ENCODE results near the gene LDAH.
"Not testable (repeated sequence)": the region's sequence is repeated elsewhere in the genome, so short reads cannot be mapped to it uniquely, and the experiment has no call there.

Gene LDAH

DNA sequence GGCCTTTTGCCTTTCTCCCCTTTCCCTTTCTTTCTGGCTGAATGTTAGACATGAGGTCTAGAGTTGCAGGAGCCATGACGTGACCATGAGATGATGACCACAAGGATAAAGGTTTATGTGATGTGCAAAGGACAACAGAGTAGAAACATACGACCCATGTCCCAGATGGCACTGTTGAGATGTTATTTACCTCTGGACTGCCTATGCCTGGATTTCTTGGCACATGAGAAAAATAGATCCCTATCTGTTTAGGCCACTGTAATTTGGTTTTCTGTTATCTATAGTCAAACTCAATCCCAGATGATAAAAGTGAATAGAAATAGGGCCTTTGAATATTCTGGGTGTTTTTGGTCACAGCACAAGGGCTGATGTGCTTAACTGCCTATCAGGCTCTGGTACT lies 97.1 kb downstream of the LDAH start:
- in situ Hi-C loops (cut with HindIII; ENCODE audit: low sequenced_read_pairs), result no loop called here

DNA sequence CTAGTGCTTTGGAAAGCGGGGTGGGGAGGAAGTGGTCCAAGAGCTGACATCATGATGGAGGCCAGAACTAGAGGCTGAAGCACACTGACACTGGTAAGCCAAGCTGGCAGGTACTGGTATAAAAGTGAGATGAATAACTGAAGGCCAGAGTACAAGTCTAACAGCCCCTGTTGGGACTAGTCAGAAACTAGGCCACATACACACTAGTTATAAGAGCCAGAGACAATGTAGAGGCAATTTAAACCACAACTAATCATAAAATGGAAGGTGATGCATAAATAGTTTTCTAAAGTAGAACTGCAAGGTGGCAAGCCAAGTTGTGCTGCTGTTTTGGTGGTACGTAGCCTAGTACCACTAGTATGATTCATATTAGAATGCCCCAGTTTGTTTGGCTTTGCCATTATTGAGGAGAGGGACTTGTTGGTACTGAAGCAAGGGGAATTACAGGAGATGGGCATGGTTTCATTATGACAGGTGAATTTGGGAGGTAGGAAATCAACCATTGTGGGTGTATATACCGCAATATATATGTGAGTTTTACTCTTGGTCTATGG lies 98.3 kb downstream of the LDAH start:
- in situ Hi-C loops (cut with HindIII; ENCODE audit: low sequenced_read_pairs), result no loop called here

DNA sequence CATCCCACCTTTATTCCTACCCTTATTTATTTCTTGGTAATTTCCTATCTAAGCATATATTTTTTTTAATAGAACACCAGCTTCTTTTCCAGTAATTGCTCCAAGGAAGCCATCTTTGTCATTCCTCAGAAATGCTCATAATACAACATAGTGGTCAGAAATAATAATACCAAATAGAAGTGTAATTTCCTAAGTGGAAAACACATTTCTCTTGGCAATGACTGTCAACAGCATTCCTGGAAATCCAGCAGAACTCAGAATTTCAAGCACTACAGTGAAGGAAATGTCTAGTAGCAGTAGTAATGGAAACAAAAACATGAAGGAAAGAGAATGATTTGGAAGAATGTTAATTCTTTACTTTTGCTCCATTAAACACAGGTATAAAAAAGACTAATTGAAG lies 99.4 kb downstream of the LDAH start:
- in situ Hi-C loops (cut with HindIII; ENCODE audit: low sequenced_read_pairs), result no loop called here

DNA sequence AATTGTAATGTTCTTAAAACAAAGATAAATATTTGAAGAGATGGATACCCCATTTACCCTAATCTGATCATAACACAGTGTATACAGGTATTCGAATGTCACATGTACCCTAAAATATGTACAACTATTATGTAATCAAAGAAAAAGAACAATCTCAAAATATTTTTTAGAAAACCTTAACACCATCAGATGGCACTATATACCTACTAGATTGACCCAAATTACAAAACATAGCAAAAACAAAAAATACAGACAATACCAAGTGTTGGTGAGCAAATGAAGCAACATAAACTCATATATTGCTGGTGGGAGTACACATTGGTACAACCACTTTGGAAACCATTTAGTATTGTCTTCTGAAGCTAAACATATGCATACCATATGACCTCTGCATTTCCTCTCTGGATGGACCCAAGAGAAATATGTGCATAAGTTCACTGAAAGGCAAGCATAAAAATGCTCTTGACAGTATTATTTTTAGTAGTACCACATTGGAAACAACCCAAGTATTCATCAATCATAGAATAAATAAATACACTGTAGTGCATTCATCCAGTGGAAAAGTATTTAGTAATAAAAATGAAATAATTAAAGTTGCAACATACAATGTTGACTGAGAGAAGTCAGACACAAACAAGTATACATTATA lies 100.2 kb downstream of the LDAH start:
- in situ Hi-C loops (cut with HindIII; ENCODE audit: low sequenced_read_pairs), result no loop called here

DNA sequence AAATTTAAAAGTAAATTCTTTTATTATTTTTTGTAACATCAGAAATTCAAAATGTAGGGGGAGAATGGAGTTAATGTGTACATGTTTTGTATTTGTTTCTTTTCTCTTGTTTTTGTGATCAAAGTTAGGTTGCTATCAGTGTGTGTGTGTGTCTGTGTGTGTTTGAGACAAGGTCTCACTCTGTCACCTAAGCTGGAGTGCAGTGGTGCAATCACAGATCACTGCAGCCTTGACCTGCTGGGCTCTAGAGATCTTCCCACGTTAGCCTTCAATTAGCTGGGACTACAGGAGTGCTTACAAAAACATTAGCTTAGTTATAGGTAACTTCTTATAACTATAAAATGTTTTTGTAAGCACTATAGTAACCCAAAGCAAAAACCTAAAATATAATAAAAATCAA lies 105.3 kb downstream of the LDAH start:
- in situ Hi-C loops (cut with HindIII; ENCODE audit: low sequenced_read_pairs), result no loop called here

DNA sequence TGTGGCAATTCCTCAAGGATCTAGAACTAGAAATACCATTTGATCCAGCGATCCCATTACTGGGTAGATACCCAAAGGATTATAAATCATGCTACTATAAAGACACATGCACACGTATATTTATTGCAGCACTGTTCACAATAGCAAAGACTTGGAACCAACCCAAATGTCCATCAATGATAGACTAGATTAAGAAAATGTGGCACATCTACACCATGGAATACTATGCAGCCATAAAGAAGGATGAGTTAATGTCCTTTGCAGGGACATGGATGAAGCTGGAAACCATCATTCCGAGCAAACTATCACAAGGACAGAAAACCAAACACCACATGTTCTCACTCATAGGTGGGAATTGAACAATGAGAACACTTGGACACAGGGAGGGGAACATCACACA lies 106.7 kb downstream of the LDAH start:
- in situ Hi-C loops (cut with HindIII; ENCODE audit: low sequenced_read_pairs), result not testable (repeated sequence)

DNA sequence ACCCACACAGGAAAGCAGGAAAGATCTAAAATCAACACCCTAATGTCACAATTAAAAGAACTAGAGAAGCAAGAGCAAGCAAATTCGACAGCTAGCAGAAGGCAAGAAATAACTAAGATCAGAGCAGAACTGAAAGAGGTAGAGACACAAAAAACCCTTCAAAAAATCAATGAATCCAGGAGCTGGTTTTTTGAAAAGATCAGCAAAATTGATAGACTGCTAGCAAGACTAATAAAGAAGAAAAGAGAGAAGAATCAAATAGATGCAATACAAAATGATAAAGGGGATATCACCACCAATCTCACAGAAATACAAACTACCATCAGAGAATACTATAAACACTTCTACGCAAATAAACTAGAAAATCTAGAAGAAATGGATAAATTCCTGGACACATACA lies 108.5 kb downstream of the LDAH start:
- in situ Hi-C loops (cut with HindIII; ENCODE audit: low sequenced_read_pairs), result not testable (repeated sequence)

DNA sequence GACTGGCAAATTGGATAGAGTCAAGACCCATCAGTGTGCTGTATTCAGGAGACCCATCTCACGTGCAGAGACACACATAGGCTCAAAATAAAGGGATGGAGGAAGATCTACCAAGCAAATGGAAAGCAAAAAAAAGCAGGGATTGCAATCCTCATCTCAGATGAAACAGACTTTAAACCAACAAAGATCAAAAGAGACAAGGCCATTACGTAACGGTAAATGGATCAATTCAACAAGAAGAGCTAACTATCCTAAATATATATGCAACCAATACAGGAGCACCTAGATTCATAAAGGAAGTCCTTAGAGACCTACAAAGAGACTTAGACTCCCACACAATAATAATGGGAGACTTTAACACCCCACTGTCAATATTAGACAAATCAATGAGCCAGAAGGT lies 109.3 kb downstream of the LDAH start:
- in situ Hi-C loops (cut with HindIII; ENCODE audit: low sequenced_read_pairs), result not testable (repeated sequence)

DNA sequence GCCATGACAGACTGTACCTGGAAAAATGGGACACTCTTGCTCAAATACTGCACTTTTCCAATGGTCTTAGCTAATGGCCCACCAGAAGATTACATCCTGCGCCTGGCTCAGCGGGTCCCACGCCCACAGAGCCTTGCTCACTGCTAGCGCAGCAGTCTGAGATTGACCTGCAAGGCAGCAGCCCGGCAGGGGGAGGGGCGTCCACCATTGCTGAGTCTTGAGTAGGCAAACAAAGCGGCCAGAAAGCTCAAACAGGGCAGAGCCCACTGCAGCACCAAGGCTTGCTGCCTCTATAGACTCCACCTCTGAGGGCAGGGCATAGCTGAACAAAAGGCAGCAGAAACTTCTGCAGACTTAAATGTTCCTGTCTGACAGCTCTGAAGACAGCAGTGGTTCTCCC lies 111.3 kb downstream of the LDAH start:
- in situ Hi-C loops (cut with HindIII; ENCODE audit: low sequenced_read_pairs), result not testable (repeated sequence)

DNA sequence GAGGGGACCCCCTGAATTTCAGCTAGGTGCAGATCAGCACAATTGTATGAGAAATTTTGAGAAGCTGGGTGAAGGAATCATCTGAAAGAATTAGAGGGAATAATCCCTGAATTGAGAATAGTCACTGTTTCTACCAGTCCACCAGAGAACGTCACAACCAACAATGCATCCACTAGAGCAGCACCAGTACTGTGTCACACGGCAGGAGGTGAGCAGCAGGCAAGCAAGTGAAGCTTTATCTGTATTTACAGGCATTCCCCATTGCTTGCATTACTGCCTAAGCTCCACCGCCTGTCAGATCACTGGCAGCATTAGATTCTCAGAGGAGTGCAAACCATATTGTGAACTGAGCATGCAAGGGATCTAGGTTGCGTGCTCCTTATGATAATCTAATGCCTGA lies 115.3 kb downstream of the LDAH start:
- in situ Hi-C loops (cut with HindIII; ENCODE audit: low sequenced_read_pairs), result no loop called here

DNA sequence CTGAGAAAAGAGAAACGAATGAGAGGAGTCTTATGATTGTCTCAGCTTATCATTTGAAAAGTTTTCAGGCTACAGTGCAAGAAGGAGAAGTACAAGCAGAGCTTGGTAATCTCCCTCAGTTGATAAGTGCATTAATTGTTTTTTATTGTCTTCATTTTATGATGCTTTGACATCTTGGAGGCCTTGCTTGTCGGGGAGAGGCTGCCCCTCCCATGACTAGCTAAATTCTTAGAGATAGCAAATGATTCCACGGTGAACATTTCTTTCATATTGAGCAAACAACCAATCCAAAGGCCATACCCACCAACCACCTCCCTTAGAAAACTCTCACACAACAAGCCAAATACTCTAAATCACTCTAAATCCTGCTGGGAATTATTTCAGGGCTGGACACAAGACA lies 116.1 kb downstream of the LDAH start:
- in situ Hi-C loops (cut with HindIII; ENCODE audit: low sequenced_read_pairs), result no loop called here

DNA sequence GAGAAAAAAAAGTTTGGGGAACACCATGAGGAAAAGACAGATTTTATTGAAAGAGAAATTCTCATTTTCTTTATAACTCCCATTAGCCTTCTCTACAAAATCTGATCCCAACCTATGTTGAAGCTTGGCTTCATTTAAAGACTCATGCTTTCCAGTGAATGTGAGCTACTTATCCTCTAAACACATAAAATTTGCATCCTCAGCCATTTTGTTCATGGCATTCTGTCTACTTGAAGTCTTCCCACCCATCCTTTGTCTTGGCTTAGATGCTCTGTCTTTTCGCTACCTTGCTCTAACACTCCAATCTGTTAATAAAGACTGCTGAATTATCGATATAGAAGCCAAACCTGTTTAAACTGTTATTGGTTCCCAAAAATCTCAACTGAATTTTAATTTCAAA lies 116.7 kb downstream of the LDAH start:
- in situ Hi-C loops (cut with HindIII; ENCODE audit: low sequenced_read_pairs), result no loop called here

DNA sequence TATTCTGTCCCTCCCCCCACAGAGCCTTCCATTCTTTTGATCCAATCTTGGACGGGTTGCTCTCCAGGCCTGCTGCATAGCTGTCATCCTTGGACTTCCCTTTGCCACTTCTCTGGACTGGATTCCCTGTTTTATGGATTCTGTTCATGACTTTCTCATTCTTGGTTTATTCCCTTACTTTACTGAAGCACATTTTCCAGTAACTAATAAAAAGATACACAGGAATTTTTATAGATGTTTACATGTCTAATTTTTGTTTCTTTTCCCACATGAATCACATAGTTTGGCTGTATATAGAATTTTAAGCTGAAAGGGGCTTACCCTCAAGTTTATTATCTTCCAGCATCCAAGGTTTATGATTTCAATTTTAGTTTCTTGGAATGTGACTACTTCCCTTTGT lies 118.0 kb downstream of the LDAH start:
- in situ Hi-C loops (cut with HindIII; ENCODE audit: low sequenced_read_pairs), result no loop called here

DNA sequence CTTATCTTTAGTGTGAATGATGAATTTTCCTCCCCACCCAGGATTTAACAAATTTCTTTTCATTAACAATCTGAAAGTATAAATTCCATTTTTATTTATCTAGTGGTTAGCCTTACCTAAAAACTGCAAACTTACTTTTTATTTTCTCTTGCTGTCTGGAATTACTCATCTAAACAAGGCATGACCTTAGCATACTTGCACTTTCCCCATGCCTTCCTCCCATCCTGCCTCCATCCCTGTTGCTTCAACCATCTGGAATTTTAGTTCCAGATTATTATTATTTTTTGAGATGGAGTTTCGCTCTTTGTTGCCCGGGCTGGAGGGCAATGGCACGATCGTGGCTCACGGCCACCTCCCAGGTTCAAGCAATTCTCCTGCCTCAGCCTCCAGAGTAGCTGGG lies 120.3 kb downstream of the LDAH start:
- in situ Hi-C loops (cut with HindIII; ENCODE audit: low sequenced_read_pairs), result no loop called here

DNA sequence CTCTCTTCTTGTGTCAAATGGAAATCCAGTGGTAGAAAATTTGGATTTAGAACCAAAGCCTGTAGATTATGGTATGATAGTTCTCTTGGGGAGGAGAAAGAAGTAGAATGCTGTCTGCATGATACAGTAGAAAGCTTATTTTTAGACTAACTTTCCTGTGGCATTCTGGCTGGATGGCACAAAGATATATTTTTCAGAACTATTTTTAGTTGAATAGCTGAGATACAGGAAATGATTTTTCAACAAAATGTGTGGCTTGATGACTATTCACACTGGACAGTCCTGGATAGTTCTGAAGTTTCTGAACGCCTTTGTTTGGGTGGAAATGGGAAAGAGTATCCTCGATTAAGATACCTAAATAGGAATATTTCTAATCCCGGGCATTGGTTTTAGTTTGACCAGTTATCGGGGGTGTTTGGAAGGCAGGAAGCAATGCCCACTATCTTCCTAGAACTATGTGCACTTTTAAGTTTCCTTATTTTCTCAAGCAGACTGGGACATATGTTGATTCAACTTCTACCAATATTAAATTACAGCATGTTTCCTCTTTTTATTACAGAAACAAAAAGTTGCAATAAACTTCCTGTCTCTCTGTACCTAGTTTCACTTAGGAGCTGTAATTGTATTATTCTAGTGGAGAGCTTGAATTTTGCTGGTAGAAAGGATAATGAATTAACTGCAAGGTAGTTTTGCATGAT lies 123.8 kb downstream of the LDAH start:
- in situ Hi-C loops (cut with HindIII; ENCODE audit: low sequenced_read_pairs), result no loop called here

DNA sequence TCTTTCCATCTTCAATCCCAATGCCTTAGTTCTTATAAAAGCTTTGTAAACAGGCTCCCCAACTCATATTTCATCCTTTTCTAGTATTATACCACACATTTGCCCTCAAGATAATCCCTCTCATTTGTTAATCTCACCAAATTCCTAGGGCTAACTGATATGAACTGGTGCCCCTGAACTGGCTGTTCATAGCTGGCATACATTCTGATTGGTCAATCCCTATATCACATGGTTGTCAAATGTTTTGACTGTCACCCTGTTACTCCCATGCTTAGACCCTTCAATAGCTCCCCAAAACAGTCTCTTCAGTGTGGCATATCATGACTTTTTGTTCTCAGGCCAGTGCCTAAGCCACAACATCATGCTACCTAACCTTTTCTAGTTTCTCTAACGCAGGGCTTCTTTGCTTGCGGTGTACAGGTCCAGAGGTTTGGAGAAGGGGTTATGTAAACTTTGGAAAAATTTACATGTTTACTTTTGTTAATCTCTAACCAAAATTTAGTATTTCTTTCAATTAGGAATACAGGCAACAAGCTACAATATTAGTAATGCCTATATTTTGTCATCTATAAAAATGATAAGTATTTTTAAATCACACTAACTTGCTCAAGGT lies 125.5 kb downstream of the LDAH start:
- in situ Hi-C loops (cut with HindIII; ENCODE audit: low sequenced_read_pairs), result no loop called here

DNA sequence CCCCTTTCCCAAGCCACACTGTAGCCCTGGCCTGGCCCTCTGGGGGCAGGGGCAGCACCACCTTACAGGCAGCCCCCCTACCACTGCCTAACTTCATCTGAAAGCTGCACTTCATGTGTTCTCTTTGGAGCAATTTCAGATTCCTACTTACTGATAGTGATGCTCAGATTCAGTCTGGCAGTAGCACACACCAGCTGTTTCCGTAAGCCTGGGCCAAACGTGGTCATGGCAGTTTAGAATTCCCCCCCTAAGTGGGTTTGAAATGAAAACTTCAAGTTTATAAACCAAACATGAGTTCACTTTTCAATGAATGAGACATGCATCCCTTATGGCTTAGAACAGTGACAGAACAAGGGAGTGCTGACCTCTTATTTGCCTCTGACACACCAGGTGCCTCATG lies 126.5 kb downstream of the LDAH start:
- in situ Hi-C loops (cut with HindIII; ENCODE audit: low sequenced_read_pairs), result no loop called here

DNA sequence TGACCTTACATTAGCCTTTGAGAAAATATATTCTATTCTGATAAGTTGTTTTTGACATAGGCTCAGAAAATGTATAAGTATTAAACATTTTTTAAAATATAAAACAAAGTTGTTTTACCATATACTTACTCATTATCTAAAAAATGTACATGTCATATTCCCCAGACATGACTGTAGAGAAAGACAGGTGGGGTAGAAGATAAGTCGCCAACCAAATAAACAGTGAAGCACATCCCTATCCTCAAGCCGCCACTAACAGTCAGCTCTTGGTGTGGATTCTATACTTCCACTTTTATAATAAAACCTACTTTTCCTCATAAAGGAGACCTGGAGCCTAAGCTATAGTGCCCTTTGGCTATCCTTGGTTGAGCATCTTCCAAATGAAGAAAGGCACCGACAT lies 129.6 kb downstream of the LDAH start:
- in situ Hi-C loops (cut with HindIII; ENCODE audit: low sequenced_read_pairs), result no loop called here

DNA sequence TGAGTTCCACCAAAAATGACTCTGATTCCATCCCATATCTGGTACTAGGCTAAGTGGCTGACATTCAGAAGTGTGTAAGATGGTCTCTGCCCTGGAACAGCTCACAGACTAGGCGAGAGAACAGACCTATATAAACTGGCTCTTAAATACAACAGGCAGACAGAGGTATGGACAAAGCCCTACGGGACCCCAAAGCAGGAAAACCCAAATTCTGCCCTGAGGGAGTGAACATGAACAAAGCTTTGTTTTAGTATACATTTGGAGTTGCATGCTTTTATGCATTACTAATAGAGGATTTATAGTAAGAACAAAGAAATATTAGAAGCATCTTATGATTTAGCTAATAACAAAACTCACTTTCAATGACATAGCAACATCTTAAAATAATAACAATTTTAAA lies 130.8 kb downstream of the LDAH start:
- in situ Hi-C loops (cut with HindIII; ENCODE audit: low sequenced_read_pairs), result no loop called here

DNA sequence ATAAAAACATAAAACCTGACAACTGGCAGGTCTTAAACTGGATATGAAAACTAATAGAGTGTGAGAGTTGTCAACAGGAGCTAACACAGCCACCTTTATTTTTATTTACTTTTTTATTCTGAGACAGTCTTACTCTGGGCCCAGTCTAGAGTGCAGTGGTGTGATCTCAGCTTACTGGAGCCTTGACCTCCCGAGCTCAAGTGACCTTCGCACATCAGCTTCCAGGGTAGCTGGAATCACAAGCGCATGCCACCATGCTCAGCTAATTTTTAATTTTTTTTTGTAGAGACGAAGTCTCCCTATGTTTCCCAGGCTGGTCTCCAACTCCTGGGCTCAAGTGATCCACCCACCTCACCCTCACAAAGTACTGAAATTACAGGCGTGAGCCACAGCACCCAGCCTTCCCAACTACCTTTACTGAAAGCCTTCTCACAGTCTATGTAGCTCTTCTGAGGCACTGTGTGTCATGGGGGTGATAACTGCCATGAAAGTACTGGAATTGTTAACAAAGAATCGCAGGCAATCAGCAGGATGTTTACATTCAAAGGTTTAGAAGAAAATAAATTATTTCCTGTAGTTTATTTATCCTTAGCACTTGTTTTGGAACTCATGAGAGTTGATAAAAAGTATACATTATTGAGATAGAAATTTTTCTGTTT lies 131.7 kb downstream of the LDAH start:
- in situ Hi-C loops (cut with HindIII; ENCODE audit: low sequenced_read_pairs), result no loop called here

DNA sequence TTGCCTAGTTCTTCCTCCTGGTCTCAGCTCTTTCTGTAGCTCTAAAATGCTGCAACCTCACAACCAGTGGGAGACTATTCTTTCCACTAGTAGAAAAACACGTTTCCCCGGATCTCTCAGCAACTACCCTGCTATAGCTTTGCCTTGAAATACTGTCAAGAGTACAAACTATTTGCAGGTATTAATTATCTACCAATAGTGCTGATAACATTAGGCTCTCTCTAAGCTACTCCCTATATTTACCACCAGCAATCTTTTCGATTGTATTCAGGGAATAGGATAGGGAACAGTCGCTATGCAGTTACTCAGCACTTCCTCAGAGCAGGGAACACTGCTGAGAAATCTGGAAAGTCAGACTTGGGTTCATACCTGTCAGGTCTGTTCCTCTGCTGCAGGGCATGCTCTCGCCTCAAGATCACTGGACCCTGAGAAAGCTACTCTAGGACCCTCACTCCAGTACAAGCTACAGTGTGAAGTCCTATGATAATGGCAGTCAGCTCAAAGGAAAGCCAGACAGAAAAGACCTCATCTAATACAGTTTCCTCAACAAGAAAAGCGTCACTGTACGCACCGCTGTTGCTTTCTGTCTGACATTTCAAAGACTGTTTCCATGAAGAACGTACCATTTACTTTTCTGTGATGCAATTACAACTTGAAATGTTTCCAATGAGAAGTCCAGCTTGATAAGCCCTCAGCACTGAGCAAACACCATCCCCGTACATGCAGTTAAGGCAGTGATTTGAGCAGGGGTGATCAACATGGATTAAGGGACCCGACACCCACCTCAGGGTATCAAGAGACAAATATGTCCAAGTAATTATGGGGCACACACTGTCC lies 133.3 kb downstream of the LDAH start:
- in situ Hi-C loops (cut with HindIII; ENCODE audit: low sequenced_read_pairs), result loop anchor here (5.0 kb wide), 1 partner anchor 58 kb away; no protein-coding TSS in a partner anchor
